Trophoblast cell (in vitro differentiated cells and primary cell): Measurements from ENCODE around the gene WIPF1.

Experiments used
- DNase-seq, 2 donors: peaks; one replicate each; pipeline ENCODE4 v3.0.0-alpha.2; 2016
- H2AFZ ChIP-seq: 2 replicates; pipeline ENCODE4 v1.6.1; 2013; ENCODE audit warnings: low read length, moderate library complexity, mild to moderate bottlenecking; ENCODE audit not compliant: insufficient read depth, poor library complexity
- H2AK5ac ChIP-seq: 2 replicates; pipeline ENCODE4 v1.6.1; 2013; ENCODE audit warnings: mild to moderate bottlenecking, low read length
- H2BK120ac ChIP-seq: 2 replicates; pipeline ENCODE4 v1.6.1; 2013; ENCODE audit warnings: low read length, mild to moderate bottlenecking, moderate library complexity; ENCODE audit not compliant: insufficient read depth, poor library complexity
- H2BK12ac ChIP-seq: 2 replicates; pipeline ENCODE4 v1.6.1; 2013; ENCODE audit warnings: mild to moderate bottlenecking, low read length, moderate library complexity
- H2BK5ac ChIP-seq: 2 replicates; pipeline ENCODE4 v1.6.1; 2013; ENCODE audit warnings: low read length, low read depth, moderate library complexity, mild to moderate bottlenecking; ENCODE audit not compliant: poor library complexity
- H3K14ac ChIP-seq: 2 replicates; pipeline ENCODE4 v1.6.1; 2013; ENCODE audit warnings: mild to moderate bottlenecking, low read length
- H3K18ac ChIP-seq: 2 replicates; pipeline ENCODE4 v1.6.1; 2013; ENCODE audit warnings: mild to moderate bottlenecking, low read length
- H3K23ac ChIP-seq: 2 replicates; pipeline ENCODE4 v1.6.1; 2013; ENCODE audit warnings: low read length
- H3K27ac ChIP-seq: 2 replicates; pipeline ENCODE4 v1.5.1; 2013; ENCODE audit warnings: low read depth, mild to moderate bottlenecking, inconsistent platforms, low read length, moderate library complexity
- H3K27me3 ChIP-seq: 2 replicates; pipeline ENCODE4 v1.6.1; 2013; ENCODE audit warnings: inconsistent platforms, mild to moderate bottlenecking, low read length, moderate library complexity; ENCODE audit not compliant: insufficient read depth
- H3K36me3 ChIP-seq, 2 experiments: 1 replicate in 1 of 2; 2 replicates in 1 of 2; pipeline ENCODE4 v1.6.1; 2013; ENCODE audit warnings: low read length in 2 of 2, mild to moderate bottlenecking in 2 of 2, moderate library complexity in 1 of 2; ENCODE audit not compliant: insufficient read depth in 2 of 2, control insufficient read depth in 1 of 2
- H3K4ac ChIP-seq: 2 replicates; pipeline ENCODE4 v1.6.1; 2013; ENCODE audit warnings: low read depth, mild to moderate bottlenecking, low read length, moderate library complexity
- H3K4me1 ChIP-seq, 2 experiments: 1 replicate in 1 of 2; 2 replicates in 1 of 2; pipeline ENCODE4 v1.6.1; 2013; ENCODE audit warnings: low read length in 2 of 2, mild to moderate bottlenecking in 2 of 2, moderate library complexity in 1 of 2; ENCODE audit not compliant: insufficient read depth in 2 of 2, control insufficient read depth in 1 of 2
- H3K4me2 ChIP-seq: 2 replicates; pipeline ENCODE4 v1.6.1; 2013; ENCODE audit warnings: inconsistent platforms, mild to moderate bottlenecking, low read length, moderate library complexity
- H3K4me3 ChIP-seq: 2 replicates; pipeline ENCODE4 v1.5.1; 2013; ENCODE audit warnings: mild to moderate bottlenecking, low read depth, low read length, inconsistent platforms
- H3K79me1 ChIP-seq: one replicate; pipeline ENCODE4 v1.6.1; 2013; ENCODE audit warnings: low read length
- H3K79me2 ChIP-seq: 2 replicates; pipeline ENCODE4 v1.6.1; 2013; ENCODE audit warnings: low read length, mild to moderate bottlenecking; ENCODE audit not compliant: control insufficient read depth, insufficient read depth, poor library complexity
- H3K9ac ChIP-seq: 2 replicates; pipeline ENCODE4 v1.6.1; 2013; ENCODE audit warnings: mild to moderate bottlenecking, low read length
- H3K9me3 ChIP-seq: 2 replicates; pipeline ENCODE4 v1.6.1; 2013; ENCODE audit warnings: low read depth, mild to moderate bottlenecking, control low read depth, inconsistent platforms, low read length; ENCODE audit not compliant: insufficient read depth
- H4K12ac ChIP-seq: 2 replicates; pipeline ENCODE4 v1.6.1; 2013; ENCODE audit warnings: low read depth, mild to moderate bottlenecking, low read length, moderate library complexity
- H4K8ac ChIP-seq: 2 replicates; pipeline ENCODE4 v1.6.1; 2013; ENCODE audit warnings: low read depth, mild to moderate bottlenecking, low read length, moderate library complexity
- H4K91ac ChIP-seq: one replicate; pipeline ENCODE4 v1.6.1; 2013; ENCODE audit warnings: low read depth, mild to moderate bottlenecking, low read length, moderate library complexity
- WGBS: extraction: QIAGEN DNeasy Blood & Tissue Kit; methylation state at CpG from one replicate; pipeline ENCODE4 v1.1.7; 2013; ENCODE audit warnings: missing lambda C conversion rate; ENCODE audit not compliant: insufficient read length, insufficient coverage; ENCODE audit errors: extremely low coverage; 5-methylcytosine and 5-hydroxymethylcytosine counted together

Gene WIPF1

GRCh38 chr2:174569678-174570077 lies 27.9 kb downstream of the WIPF1 start:
- Histone ChIP-seq H3K14ac (no peak overlapping the region), H3K79me2 (no peaks in the 10 kb centered on the region)

GRCh38 chr2:174568425-174568824 lies 29.2 kb downstream of the WIPF1 start:
- H2BK5ac ChIP-seq, result no peak overlapping the region
- no peak overlapping the region for H2BK120ac ChIP-seq
- no peak overlapping the region for H3K27ac ChIP-seq
- H3K36me3 ChIP-seq, result peaks cover 28 to 54% of the 10 kb centered on the region in 2 experiments
- H3K27me3 ChIP-seq, result no peaks in the 10 kb centered on the region
- no peak overlapping the region for H4K8ac ChIP-seq
- no peak overlapping the region for H3K23ac ChIP-seq
- H2AFZ ChIP-seq, result no peak overlapping the region
- H3K9ac ChIP-seq, result no peak overlapping the region
- H2BK12ac ChIP-seq, result no peak overlapping the region
- H3K9me3 ChIP-seq, result peaks cover 2% of the 10 kb centered on the region
- no peak overlapping the region for H3K14ac ChIP-seq
- no peak overlapping the region for H2AK5ac ChIP-seq
- H4K91ac ChIP-seq, result no peak overlapping the region
- H3K79me1 ChIP-seq, result no peaks in the 10 kb centered on the region
- DNase-seq, result no peak
- H4K12ac ChIP-seq, result no peak overlapping the region
- no peak overlapping the region for H3K4me3 ChIP-seq
- no peak overlapping the region for H3K4ac ChIP-seq
- no peaks in the 10 kb centered on the region for H3K79me2 ChIP-seq
- H3K18ac ChIP-seq, result no peak overlapping the region
- H3K4me2 ChIP-seq, result no peak overlapping the region
- no peaks in the 10 kb centered on the region for H3K4me1 ChIP-seq

More at GRCh38 chr2:174569678-174570077, 27.9 kb downstream of the WIPF1 start:
- Histone ChIP-seq H4K12ac (no peak overlapping the region), H3K79me1 (no peaks in the 10 kb centered on the region), H2AFZ (no peak overlapping the region), H4K8ac (no peak overlapping the region), H3K4me3 (no peak overlapping the region), H3K36me3 (peaks cover 29 to 56% of the 10 kb centered on the region in 2 experiments), H4K91ac (no peak overlapping the region), H3K4ac (no peak overlapping the region), H2BK5ac (no peak overlapping the region), H3K27me3 (no peaks in the 10 kb centered on the region), H3K18ac (no peak overlapping the region), H3K27ac (no peak overlapping the region), H3K23ac (no peak overlapping the region), H3K4me1 (no peaks in the 10 kb centered on the region), H3K4me2 (no peak overlapping the region), H3K9me3 (peaks cover 2% of the 10 kb centered on the region), H3K9ac (no peak overlapping the region), H2AK5ac (no peak overlapping the region), H2BK120ac (no peak overlapping the region), H2BK12ac (no peak overlapping the region)
- no peak for DNase-seq
- no CpG with 5 or more reads among the region's 1 CpG for WGBS

GRCh38 chr2:174566871-174567270 lies 30.7 kb downstream of the WIPF1 start:
- WGBS, result no CpG with 5 or more reads among the region's 9 CpGs
- H3K27ac ChIP-seq, result no peak overlapping the region

GRCh38 chr2:174563530-174564282 lies 33.9 kb downstream of the WIPF1 start:
- Histone ChIP-seq H3K4ac (no peak overlapping the region), H2BK12ac (no peak overlapping the region), H3K9me3 (no peaks in the 10 kb centered on the region), H3K36me3 (peaks cover 31 to 44% of the 10 kb centered on the region in 2 experiments), H3K18ac (no peak overlapping the region), H3K79me1 (no peaks in the 10 kb centered on the region), H2BK5ac (no peak overlapping the region), H2BK120ac (no peak overlapping the region), H3K9ac (no peak overlapping the region), H4K91ac (no peak overlapping the region), H3K4me3 (no peak overlapping the region), H3K27ac (no peak overlapping the region), H4K12ac (no peak overlapping the region), H3K79me2 (no peaks in the 10 kb centered on the region), H2AFZ (no peak overlapping the region), H4K8ac (no peak overlapping the region), H3K4me2 (no peak overlapping the region), H3K27me3 (no peaks in the 10 kb centered on the region), H3K14ac (no peak overlapping the region), H3K23ac (no peak overlapping the region), H2AK5ac (no peak overlapping the region), H3K4me1 (no peaks in the 10 kb centered on the region)
- no peak for DNase-seq
- WGBS, result no CpG with 5 or more reads among the region's 5 CpGs

More at GRCh38 chr2:174566871-174567270, 30.7 kb downstream of the WIPF1 start:
- H3K4ac ChIP-seq, result no peak overlapping the region
- H3K18ac ChIP-seq, result no peak overlapping the region
- H3K79me2 ChIP-seq, result no peaks in the 10 kb centered on the region
- no peak overlapping the region for H2AK5ac ChIP-seq
- no peak overlapping the region for H2BK5ac ChIP-seq
- no peak overlapping the region for H2AFZ ChIP-seq
- no peak overlapping the region for H3K9ac ChIP-seq
- H4K12ac ChIP-seq, result no peak overlapping the region
- no peak overlapping the region for H2BK12ac ChIP-seq
- no peaks in the 10 kb centered on the region for H3K4me1 ChIP-seq
- no peak overlapping the region for H3K14ac ChIP-seq
- no peak overlapping the region for H4K91ac ChIP-seq
- H3K9me3 ChIP-seq, result peaks cover 2% of the 10 kb centered on the region
- no peak for DNase-seq
- no peak overlapping the region for H3K23ac ChIP-seq
- no peak overlapping the region for H3K4me3 ChIP-seq
- H2BK120ac ChIP-seq, result no peak overlapping the region
- peaks cover 34 to 57% of the 10 kb centered on the region in 2 experiments for H3K36me3 ChIP-seq
- no peak overlapping the region for H3K4me2 ChIP-seq
- no peaks in the 10 kb centered on the region for H3K27me3 ChIP-seq
- no peaks in the 10 kb centered on the region for H3K79me1 ChIP-seq
- H4K8ac ChIP-seq, result no peak overlapping the region
